ENCODE data around the gene ABHD12. TPM values are rescaled to one million over a fixed set of nuclear protein-coding genes. Genes with fewer than 3 reads are reported as not detected.

The ABHD12 gene
- total RNA-seq, 1 donor from 2014 or later: 51.3 TPM

GRCh38 chr20:25274891-25275812 lies 115.5 kb downstream of the ABHD12 start:
- Mint-ChIP-seq H3K9me3 (no peaks in the 10 kb centered on the region), H3K36me3 (ENCODE audit: low read depth) (peaks cover 3% of the 10 kb centered on the region), H3K27ac (ENCODE audit: unreplicated experiment) (peak overlapping the region; percentile 90), H3K4me1 (no peaks in the 10 kb centered on the region), H3K27me3 (ENCODE audit: low read depth) (no peaks in the 10 kb centered on the region), H3K4me3 (no peak overlapping the region)
- no peak for DNase-seq (ENCODE audit: low read depth, low spot score)
- TF ChIP-seq CTCF (conservative IDR thresholded peaks at IDR 0.05): no peak

- Mint-ChIP-seq H3K4me3 (no peak overlapping the region), H3K9me3 (no peaks in the 10 kb centered on the region), H3K4me1 (no peaks in the 10 kb centered on the region), H3K27ac (ENCODE audit: unreplicated experiment) (no peak overlapping the region), H3K36me3 (ENCODE audit: low read depth) (peaks cover 8% of the 10 kb centered on the region), H3K27me3 (ENCODE audit: low read depth) (no peaks in the 10 kb centered on the region)
- no peak for TF ChIP-seq CTCF (conservative IDR thresholded peaks at IDR 0.05)
- no peak for DNase-seq (ENCODE audit: low read depth, low spot score)
Observed at GRCh38 chr20:25274481-25274880, 116.2 kb downstream of the ABHD12 start.

GRCh38 chr20:25273541-25274358 lies 116.9 kb downstream of the ABHD12 start:
- H3K36me3 Mint-ChIP-seq (ENCODE audit: low read depth): peaks cover 15% of the 10 kb centered on the region
- no peak overlapping the region for H3K4me3 Mint-ChIP-seq
- no peak for DNase-seq (ENCODE audit: low read depth, low spot score)
- H3K27me3 Mint-ChIP-seq (ENCODE audit: low read depth): no peaks in the 10 kb centered on the region
- peaks cover 6% of the 10 kb centered on the region for H3K4me1 Mint-ChIP-seq
- no peaks in the 10 kb centered on the region for H3K9me3 Mint-ChIP-seq
- no peak overlapping the region for H3K27ac Mint-ChIP-seq (ENCODE audit: unreplicated experiment)
- TF ChIP-seq CTCF (conservative IDR thresholded peaks at IDR 0.05): no peak

GRCh38 chr20:25273046-25273445 lies 117.6 kb downstream of the ABHD12 start:
- DNase-seq (ENCODE audit: low read depth, low spot score): no peak
- Mint-ChIP-seq H3K4me1 (peaks cover 8% of the 10 kb centered on the region), H3K27me3 (ENCODE audit: low read depth) (no peaks in the 10 kb centered on the region), H3K4me3 (no peak overlapping the region), H3K27ac (ENCODE audit: unreplicated experiment) (peak overlapping the region; percentile 52), H3K36me3 (ENCODE audit: low read depth) (peaks cover 16% of the 10 kb centered on the region), H3K9me3 (no peaks in the 10 kb centered on the region)
- no peak for TF ChIP-seq CTCF (conservative IDR thresholded peaks at IDR 0.05)

- H3K36me3 Mint-ChIP-seq (ENCODE audit: low read depth): peaks cover 16% of the 10 kb centered on the region
- no peaks in the 10 kb centered on the region for H3K9me3 Mint-ChIP-seq
- no peak overlapping the region for H3K4me3 Mint-ChIP-seq
- no peaks in the 10 kb centered on the region for H3K27me3 Mint-ChIP-seq (ENCODE audit: low read depth)
- no peak for DNase-seq (ENCODE audit: low read depth, low spot score)
- TF ChIP-seq CTCF (conservative IDR thresholded peaks at IDR 0.05): no peak
- peak overlapping the region; percentile 52 for H3K27ac Mint-ChIP-seq (ENCODE audit: unreplicated experiment)
- peaks cover 8% of the 10 kb centered on the region for H3K4me1 Mint-ChIP-seq
Observed at GRCh38 chr20:25272223-25273000, 118.2 kb downstream of the ABHD12 start.
